ENCODE results near the gene ATP2B2. TPM values are rescaled to one million over a fixed set of nuclear protein-coding genes. Genes with fewer than 3 reads are reported as not detected.

The ATP2B2 gene
- total RNA-seq, 1 donor from 2014 or later, result 0.06 TPM

DNA sequence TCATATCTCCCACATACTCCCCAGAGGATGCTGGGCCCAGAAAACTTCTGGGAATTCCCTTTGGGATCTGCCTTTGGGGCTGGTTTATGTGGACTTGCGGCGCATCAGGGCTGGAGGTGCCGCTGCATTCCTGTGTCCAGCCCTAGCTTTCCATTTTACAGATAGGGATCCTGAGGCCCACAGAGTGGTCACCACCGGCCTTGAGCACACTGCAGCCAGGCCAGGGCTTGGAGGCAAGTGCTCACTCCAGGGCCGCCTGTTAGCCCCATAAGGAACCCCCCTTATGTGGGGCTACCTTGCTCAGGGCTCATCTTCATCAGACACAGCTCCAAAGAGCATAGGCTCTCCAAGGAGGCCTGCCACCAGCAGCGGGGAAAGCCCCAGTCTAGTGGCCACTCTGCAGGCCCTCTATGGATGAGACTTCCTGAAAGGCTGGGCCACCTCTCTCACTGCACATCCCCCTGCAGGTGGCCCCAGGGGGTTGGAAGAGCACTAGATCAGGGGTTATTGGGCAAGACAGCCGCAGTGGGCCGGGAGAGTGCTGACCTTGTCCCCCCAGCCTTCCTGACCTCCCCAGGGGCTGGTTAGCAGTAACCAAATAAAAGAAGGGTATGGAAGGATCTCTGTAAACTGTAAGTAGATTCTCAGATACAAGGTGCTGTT, 9.2 kb upstream of the ATP2B2 start:
- H3K4me3 ChIP-seq, result no peak overlapping the region
- TF ChIP-seq, protein P1, sequence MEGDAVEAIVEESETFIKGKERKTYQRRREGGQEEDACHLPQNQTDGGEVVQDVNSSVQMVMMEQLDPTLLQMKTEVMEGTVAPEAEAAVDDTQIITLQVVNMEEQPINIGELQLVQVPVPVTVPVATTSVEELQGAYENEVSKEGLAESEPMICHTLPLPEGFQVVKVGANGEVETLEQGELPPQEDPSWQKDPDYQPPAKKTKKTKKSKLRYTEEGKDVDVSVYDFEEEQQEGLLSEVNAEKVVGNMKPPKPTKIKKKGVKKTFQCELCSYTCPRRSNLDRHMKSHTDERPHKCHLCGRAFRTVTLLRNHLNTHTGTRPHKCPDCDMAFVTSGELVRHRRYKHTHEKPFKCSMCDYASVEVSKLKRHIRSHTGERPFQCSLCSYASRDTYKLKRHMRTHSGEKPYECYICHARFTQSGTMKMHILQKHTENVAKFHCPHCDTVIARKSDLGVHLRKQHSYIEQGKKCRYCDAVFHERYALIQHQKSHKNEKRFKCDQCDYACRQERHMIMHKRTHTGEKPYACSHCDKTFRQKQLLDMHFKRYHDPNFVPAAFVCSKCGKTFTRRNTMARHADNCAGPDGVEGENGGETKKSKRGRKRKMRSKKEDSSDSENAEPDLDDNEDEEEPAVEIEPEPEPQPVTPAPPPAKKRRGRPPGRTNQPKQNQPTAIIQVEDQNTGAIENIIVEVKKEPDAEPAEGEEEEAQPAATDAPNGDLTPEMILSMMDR (IDR thresholded peaks at IDR 0.05), result no peak
- ATAC-seq (no peak), DNase-seq (peak; percentile 46)
- no peaks in the 10 kb centered on the region for H3K27me3 ChIP-seq
- no peaks in the 10 kb centered on the region for H3K36me3 ChIP-seq
- intact Hi-C loops (cut with DNase I), result no loop called here
- H3K9me3 ChIP-seq, result no peaks in the 10 kb centered on the region
- no peak overlapping the region for H3K27ac ChIP-seq
- no peaks in the 10 kb centered on the region for H3K4me1 ChIP-seq

DNA sequence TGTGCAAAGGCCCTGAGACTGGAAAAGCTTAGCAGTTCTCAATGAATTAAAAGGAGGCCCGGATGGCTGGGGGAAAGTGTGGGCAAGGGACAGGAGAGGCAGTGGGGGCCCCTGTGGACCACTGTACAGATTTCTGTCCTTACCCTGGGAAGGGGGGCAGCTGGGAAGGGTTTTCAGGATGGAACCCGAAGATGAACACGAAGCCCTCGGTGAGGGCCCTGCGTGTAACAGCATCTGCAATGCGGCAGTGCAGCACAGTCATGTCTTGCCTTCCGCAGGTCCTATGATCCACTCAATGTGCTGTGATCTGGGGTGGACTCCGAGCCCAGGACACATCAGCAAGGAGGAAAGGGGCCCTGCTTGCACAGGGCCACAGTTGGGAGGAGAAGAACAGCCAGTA, 7.9 kb upstream of the ATP2B2 start:
- no peak overlapping the region for H3K27ac ChIP-seq
- intact Hi-C loops (cut with DNase I), result no loop called here
- no peaks in the 10 kb centered on the region for H3K4me1 ChIP-seq
- no peaks in the 10 kb centered on the region for H3K27me3 ChIP-seq
- TF ChIP-seq, protein P1 (IDR thresholded peaks at IDR 0.05), result no peak
- no peak overlapping the region for H3K4me3 ChIP-seq
- H3K9me3 ChIP-seq, result no peaks in the 10 kb centered on the region
- H3K36me3 ChIP-seq, result no peaks in the 10 kb centered on the region
- no peak for ATAC-seq
- no peak for DNase-seq

DNA sequence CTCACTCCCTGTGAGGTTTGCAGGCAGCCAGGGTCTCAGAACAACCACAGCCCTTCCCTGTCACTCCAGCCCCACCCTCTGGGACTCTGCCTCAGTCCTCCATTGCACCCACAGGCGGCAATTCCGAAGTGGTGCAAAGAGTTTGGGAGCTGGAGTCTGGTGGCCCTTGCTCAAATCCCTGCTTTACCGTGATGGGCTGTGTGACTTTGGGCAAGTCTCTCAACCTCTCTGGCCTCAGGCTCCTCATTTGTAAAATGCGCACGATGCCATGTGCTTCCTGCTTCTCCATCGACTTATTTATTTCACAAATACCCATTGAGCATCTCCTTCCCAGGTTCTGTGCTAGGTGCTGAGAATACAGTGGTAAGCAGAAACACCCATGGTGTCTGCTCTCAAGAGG, 7.3 kb upstream of the ATP2B2 start:
- Histone ChIP-seq H3K27ac (no peak overlapping the region), H3K4me1 (no peaks in the 10 kb centered on the region), H3K36me3 (no peaks in the 10 kb centered on the region), H3K4me3 (no peak overlapping the region), H3K27me3 (no peaks in the 10 kb centered on the region), H3K9me3 (no peaks in the 10 kb centered on the region)
- intact Hi-C loops (cut with DNase I), result no loop called here
- DNase-seq (no peak), ATAC-seq (no peak)
- TF ChIP-seq, protein P1 (IDR thresholded peaks at IDR 0.05), result no peak

DNA sequence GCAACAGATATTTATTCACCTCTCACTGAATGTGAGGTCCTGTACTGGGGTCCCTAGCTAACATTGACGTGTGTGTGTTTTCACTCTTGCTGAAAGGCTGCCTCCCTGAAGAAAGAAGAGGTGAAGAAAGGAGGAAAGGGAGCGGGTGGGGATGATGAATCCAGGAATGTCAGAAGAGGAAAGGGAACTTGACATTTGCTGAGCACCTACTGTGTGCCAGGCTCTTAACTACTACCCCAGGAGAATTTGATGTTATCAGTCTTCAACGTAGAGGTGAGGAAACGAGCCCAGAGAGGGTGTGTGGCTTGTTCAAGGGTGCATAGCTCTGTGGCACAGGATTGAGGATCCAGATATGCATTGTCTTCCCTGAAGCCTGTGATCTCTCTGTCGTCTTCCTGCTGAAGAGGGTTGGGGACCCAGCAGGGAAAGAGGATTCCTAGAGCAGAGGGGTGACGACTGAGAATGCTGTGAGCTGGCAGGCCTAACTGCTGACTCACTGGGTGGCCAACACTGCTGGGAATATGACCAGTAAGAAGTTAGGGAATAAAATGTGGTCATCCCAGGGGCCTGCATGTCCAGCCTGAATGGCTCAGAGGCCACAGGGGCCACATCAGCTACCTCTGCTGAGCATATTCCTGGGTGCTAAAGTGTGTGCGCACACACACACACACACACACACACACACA, 6.6 kb upstream of the ATP2B2 start:
- Histone ChIP-seq H3K4me3 (no peak overlapping the region), H3K27ac (no peak overlapping the region), H3K4me1 (no peaks in the 10 kb centered on the region), H3K27me3 (peaks cover 3% of the 10 kb centered on the region), H3K9me3 (no peaks in the 10 kb centered on the region), H3K36me3 (no peaks in the 10 kb centered on the region)
- no peak for ATAC-seq
- intact Hi-C loops (cut with DNase I), result no loop called here
- TF ChIP-seq, protein P1 (IDR thresholded peaks at IDR 0.05), result no peak
- no peak for DNase-seq

DNA sequence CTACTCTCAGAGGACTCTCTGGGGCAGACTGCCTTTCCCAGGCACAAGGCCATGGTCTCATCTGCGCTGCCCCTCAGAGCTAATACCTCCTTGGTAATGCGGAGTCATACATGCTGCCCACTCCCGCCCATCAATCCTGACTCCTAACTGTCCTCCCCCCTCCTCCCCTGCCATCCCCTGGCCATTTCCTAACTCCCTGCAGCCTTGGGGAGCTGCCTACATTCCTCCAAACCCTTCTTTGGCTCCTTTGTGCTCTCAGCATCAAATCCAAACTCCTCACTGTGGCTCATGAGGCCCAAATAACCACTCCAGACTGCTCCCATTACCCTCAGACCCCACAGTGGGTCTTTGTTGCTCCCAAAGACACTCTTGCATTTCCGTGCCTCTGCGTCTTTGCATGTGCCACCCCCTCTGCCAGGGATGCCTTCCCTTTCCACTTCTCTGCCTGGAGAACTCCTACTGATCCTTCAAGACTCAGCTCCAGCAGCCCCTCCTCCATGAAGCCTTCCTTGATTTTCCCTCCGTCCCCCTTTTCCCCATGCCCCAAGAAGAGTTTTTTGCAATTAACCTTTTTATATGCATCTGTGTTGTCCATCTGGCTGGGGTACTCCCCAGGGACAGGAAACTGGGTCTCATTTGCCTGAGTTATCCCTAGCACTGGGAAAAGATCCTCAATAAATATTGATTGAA, 5.5 kb upstream of the ATP2B2 start:
- H3K4me1 ChIP-seq, result no peaks in the 10 kb centered on the region
- no peak overlapping the region for H3K4me3 ChIP-seq
- H3K36me3 ChIP-seq, result no peaks in the 10 kb centered on the region
- intact Hi-C loops (cut with DNase I), result no loop called here
- H3K27me3 ChIP-seq, result peaks cover 14% of the 10 kb centered on the region
- TF ChIP-seq, protein P1 (IDR thresholded peaks at IDR 0.05), result no peak
- no peak for DNase-seq
- no peaks in the 10 kb centered on the region for H3K9me3 ChIP-seq
- no peak overlapping the region for H3K27ac ChIP-seq
- ATAC-seq, result no peak

Measured in upper lobe of right lung (tissue), 1 donor.